GM19238 (cell line): ENCODE results near the gene LAMB3.

Experiments used
- DNase-seq: peaks from one replicate; pipeline ENCODE4 v3.0.0; 2011; ENCODE audit warnings: low spot score; ENCODE audit not compliant: insufficient read length

Gene LAMB3

DNA sequence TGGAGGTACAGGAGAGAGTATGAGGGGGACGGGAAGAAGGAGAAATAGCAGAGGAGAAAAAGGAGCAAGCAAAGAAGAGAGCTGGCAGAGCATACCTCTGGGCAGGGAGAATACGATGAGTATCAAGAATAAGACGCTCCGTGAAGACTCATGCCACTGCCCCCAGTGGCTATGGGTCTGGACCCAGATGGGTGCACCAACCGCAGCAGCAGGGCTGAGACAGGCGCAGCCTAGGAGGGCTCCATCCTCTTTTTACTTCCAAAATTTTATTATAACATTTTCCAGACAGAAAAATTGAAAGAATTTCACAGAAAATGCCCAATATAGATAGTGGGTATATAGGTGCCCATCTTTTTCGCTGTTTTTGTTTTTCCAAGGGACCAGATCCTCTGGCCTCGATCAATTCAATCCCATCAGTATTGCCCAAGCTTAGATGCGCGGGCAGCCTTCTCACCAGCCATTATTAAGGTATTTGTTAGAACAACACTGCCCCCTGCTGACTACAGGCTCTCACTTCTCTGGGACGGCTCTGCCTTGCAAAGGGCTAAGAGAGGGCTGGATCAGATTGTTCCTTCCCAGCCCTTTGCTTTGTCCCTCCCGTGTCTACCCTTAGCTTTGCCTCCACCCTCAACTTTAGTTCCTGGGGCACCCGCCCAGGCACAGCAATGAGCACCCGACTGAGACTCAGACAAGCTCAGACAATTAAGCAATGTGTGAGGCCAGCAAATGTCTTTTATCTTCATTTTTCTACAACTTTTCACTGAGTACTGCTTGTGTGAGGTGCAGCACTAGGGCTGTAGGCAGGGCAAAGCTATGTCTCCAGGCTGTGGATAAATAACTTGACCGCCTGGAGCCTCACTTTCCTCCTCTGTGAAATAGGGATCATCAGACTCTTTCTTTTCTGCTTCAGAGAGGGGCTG is 86.2 kb downstream of the LAMB3 start:
- peak; percentile 35 for DNase-seq
